ENCODE results near the gene EPHA4.

DNA sequence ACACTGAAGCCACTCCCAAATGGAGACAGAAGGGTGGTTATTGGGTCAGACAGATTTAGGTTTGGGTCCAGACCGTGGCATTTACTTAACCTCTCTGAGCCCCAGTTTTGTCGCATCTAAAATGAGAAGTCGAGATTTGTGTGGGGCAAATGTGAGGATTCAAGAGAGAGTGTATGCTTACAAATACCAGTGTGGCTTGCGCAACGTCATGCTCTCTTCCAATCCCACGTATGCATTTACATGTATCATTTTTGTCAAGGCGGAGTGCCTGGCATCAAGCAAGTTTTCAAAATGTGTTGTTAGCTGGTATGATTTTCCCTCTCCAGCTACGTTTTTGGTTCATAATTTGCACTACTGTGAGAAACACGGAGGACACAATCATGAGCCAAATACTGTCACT lies 197.9 kb downstream of the EPHA4 start:
- TF ChIP-seq, protein P1, sequence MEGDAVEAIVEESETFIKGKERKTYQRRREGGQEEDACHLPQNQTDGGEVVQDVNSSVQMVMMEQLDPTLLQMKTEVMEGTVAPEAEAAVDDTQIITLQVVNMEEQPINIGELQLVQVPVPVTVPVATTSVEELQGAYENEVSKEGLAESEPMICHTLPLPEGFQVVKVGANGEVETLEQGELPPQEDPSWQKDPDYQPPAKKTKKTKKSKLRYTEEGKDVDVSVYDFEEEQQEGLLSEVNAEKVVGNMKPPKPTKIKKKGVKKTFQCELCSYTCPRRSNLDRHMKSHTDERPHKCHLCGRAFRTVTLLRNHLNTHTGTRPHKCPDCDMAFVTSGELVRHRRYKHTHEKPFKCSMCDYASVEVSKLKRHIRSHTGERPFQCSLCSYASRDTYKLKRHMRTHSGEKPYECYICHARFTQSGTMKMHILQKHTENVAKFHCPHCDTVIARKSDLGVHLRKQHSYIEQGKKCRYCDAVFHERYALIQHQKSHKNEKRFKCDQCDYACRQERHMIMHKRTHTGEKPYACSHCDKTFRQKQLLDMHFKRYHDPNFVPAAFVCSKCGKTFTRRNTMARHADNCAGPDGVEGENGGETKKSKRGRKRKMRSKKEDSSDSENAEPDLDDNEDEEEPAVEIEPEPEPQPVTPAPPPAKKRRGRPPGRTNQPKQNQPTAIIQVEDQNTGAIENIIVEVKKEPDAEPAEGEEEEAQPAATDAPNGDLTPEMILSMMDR (IDR thresholded peaks at IDR 0.05): no peak
- TF ChIP-seq POLR2AphosphoS5 (IDR thresholded peaks at IDR 0.05; ENCODE audit: insufficient read depth in 1 of 2, low read depth in 1 of 2) (no peak), POLR2A (IDR thresholded peaks at IDR 0.05) (no peak)

Measured in vagina (tissue), 2 donors.